ENCODE measurements around the gene C1QTNF9. TPM values are rescaled to one million over a fixed set of nuclear protein-coding genes. Genes with fewer than 3 reads are reported as not detected.

Gene C1QTNF9
- total RNA-seq, 1 donor from 2014 or later, result not detected

GRCh38 chr13:24290280-24290932, 19.0 kb upstream of the C1QTNF9 start:
- no peak for DNase-seq (ENCODE audit: low read depth, low spot score)
- Mint-ChIP-seq H3K9me3 (no peaks in the 10 kb centered on the region), H3K4me3 (no peak overlapping the region), H3K4me1 (peaks cover 15% of the 10 kb centered on the region), H3K27ac (ENCODE audit: unreplicated experiment) (peak overlapping the region; percentile 21), H3K36me3 (ENCODE audit: low read depth) (peaks cover 15% of the 10 kb centered on the region), H3K27me3 (ENCODE audit: low read depth) (no peaks in the 10 kb centered on the region)
- no peak for TF ChIP-seq CTCF (conservative IDR thresholded peaks at IDR 0.05)

GRCh38 chr13:24292481-24292880, 16.9 kb upstream of the C1QTNF9 start:
- Mint-ChIP-seq H3K36me3 (ENCODE audit: low read depth) (peaks cover 25% of the 10 kb centered on the region), H3K27me3 (ENCODE audit: low read depth) (no peaks in the 10 kb centered on the region), H3K4me1 (peaks cover 15% of the 10 kb centered on the region), H3K27ac (ENCODE audit: unreplicated experiment) (no peak overlapping the region), H3K9me3 (no peaks in the 10 kb centered on the region), H3K4me3 (no peak overlapping the region)
- no peak for TF ChIP-seq CTCF (conservative IDR thresholded peaks at IDR 0.05)
- DNase-seq (ENCODE audit: low read depth, low spot score), result no peak

- peak overlapping the region; percentile 58 for H3K4me3 Mint-ChIP-seq
Measured at GRCh38 chr13:24293746-24294145, 15.6 kb upstream of the C1QTNF9 start.

GRCh38 chr13:24299488-24300114, 9.8 kb upstream of the C1QTNF9 start:
- no peaks in the 10 kb centered on the region for H3K9me3 Mint-ChIP-seq
- no peak overlapping the region for H3K27ac Mint-ChIP-seq (ENCODE audit: unreplicated experiment)
- H3K27me3 Mint-ChIP-seq (ENCODE audit: low read depth), result no peaks in the 10 kb centered on the region
- H3K4me1 Mint-ChIP-seq, result no peaks in the 10 kb centered on the region
- peaks cover 17% of the 10 kb centered on the region for H3K36me3 Mint-ChIP-seq (ENCODE audit: low read depth)
- TF ChIP-seq CTCF (conservative IDR thresholded peaks at IDR 0.05), result no peak
- no peak for DNase-seq (ENCODE audit: low read depth, low spot score)
- H3K4me3 Mint-ChIP-seq, result no peak overlapping the region

More at GRCh38 chr13:24293746-24294145, 15.6 kb upstream of the C1QTNF9 start:
- H3K4me1 Mint-ChIP-seq, result peaks cover 15% of the 10 kb centered on the region
- H3K9me3 Mint-ChIP-seq, result no peaks in the 10 kb centered on the region
- H3K27ac Mint-ChIP-seq (ENCODE audit: unreplicated experiment), result peak overlapping the region; percentile 48
- no peak for DNase-seq (ENCODE audit: low read depth, low spot score)
- peaks cover 32% of the 10 kb centered on the region for H3K36me3 Mint-ChIP-seq (ENCODE audit: low read depth)
- no peak for TF ChIP-seq CTCF (conservative IDR thresholded peaks at IDR 0.05)
- H3K27me3 Mint-ChIP-seq (ENCODE audit: low read depth), result no peaks in the 10 kb centered on the region

GRCh38 chr13:24301434-24301833, 7.9 kb upstream of the C1QTNF9 start:
- H3K27ac Mint-ChIP-seq (ENCODE audit: unreplicated experiment), result no peak overlapping the region
- H3K4me3 Mint-ChIP-seq, result no peak overlapping the region
- no peaks in the 10 kb centered on the region for H3K4me1 Mint-ChIP-seq
- peaks cover 15% of the 10 kb centered on the region for H3K36me3 Mint-ChIP-seq (ENCODE audit: low read depth)
- H3K27me3 Mint-ChIP-seq (ENCODE audit: low read depth), result no peaks in the 10 kb centered on the region
- DNase-seq (ENCODE audit: low read depth, low spot score), result no peak
- H3K9me3 Mint-ChIP-seq, result no peaks in the 10 kb centered on the region
- no peak for TF ChIP-seq CTCF (conservative IDR thresholded peaks at IDR 0.05)
